ENCODE measurements around the gene DPF3. TPM values are rescaled to one million over a fixed set of nuclear protein-coding genes. Genes with fewer than 3 reads are reported as not detected.
A peak's percentile ranks its signal among the peaks of the same experiment; 100 is the strongest.

DPF3 gene
- total RNA-seq, 4 donors from 2014 or later: 1.1 to 4.7 (median 1.8) TPM

DNA sequence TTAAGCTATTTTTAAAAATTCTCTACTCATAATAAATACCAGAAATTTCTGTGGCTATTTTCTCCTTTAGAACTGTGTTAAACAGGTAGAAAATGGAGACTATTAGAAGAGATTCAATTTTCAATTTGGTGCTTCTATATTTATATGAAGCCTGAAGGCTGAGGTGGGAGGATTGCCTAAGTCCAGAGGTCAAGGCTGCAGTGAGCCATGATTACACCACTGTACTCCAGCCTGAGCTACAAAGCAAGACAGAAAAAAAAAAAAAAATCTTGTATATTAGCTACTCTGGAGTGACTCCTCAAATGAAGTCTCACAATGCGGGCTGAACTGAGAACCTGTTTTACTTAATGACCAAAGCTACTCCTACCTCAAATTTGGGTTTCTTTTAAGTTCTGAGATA lies 9.8 kb upstream of the DPF3 start:
- intact Hi-C loops (cut with DNase I; ENCODE audit: low total_unique reads): loop anchor here (2.0 kb wide), 1 partner anchor 389 kb away; no protein-coding TSS in a partner anchor
- TF ChIP-seq POLR2A (IDR thresholded peaks at IDR 0.05) (no peak), CTCF (IDR thresholded peaks at IDR 0.05) (no peak)
- 59 to 100% methylated on average over 1 of the region's 1 CpG for WGBS, 2 donors
- DNase-seq (ENCODE audit: low spot score in 2 of 2): no peak
- no peak overlapping the region for H3K4me3 ChIP-seq (ENCODE audit: low read depth, poor library complexity, severe bottlenecking)

DNA sequence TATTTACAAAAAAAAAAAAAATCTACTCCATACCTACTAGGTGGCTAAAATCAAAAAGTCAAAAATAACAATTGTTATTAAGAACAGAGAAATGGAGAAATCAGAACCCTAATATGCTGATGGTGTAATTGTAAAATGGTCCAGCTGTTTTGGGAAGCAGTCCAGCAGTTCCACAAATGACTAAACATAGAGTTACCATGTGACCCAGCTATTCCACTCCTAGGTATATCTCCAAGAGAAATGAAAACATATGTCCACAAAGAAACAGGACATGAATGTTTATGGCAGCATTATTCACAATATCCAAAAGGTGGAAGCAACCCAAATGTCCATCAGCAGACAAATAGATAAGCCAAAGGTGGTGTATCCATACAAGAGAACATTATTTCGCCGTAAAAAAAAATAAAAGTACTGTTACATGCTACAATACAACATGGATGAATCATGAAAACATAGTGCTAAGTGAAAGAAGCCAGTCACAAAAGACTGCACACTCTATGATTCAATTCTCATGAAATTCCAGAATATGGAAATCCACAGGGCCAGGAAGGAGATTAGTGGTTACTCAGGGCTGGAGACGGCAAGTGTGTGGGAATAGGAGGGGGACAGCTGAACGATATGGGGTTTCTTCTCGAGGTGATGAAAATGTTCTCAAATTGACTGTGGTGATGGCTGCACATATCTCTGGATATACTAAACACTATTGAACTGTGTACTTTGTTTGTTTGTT lies 9.1 kb upstream of the DPF3 start:
- intact Hi-C loops (cut with DNase I; ENCODE audit: low total_unique reads): no loop called here
- DNase-seq (ENCODE audit: low spot score in 2 of 2): no peak
- no peak overlapping the region for H3K4me3 ChIP-seq (ENCODE audit: low read depth, poor library complexity, severe bottlenecking)
- TF ChIP-seq CTCF (IDR thresholded peaks at IDR 0.05) (no peak), POLR2A (IDR thresholded peaks at IDR 0.05) (no peak)
- WGBS, 2 donors: 89 to 90% methylated on average over 5 of the region's 5 CpGs

DNA sequence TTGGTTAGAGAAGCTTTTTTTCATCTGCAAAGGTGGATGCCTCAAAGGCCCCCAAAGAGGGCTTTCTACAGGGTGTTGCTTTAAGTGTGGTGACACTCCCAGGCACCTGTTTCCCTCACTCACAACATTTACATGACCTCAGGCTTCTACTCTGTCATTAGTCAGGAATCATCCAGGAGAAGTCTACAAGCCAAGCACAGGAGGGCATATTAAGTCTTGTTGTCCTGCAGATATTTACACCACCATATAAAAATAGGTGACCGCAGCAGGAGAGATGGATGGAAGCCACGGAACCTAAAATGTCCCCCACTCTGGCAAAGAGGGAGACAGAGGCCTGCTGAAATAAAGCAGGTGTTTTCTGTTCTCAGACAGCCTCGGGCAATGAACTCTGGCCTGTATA lies 7.5 kb upstream of the DPF3 start:
- no peak for DNase-seq (ENCODE audit: low spot score in 2 of 2)
- no peak overlapping the region for H3K4me3 ChIP-seq (ENCODE audit: low read depth, poor library complexity, severe bottlenecking)
- intact Hi-C loops (cut with DNase I; ENCODE audit: low total_unique reads): no loop called here
- TF ChIP-seq CTCF (IDR thresholded peaks at IDR 0.05): no peak
- no peak for TF ChIP-seq POLR2A (IDR thresholded peaks at IDR 0.05)
- 90 to 95% methylated on average over 3 of the region's 3 CpGs for WGBS, 2 donors

- intact Hi-C loops (cut with DNase I; ENCODE audit: low total_unique reads): no loop called here
- DNase-seq (ENCODE audit: low spot score in 2 of 2): no peak
- no peak for TF ChIP-seq CTCF (IDR thresholded peaks at IDR 0.05)
- TF ChIP-seq POLR2A (IDR thresholded peaks at IDR 0.05): no peak
- H3K4me3 ChIP-seq (ENCODE audit: low read depth, poor library complexity, severe bottlenecking): no peak overlapping the region
- 67 to 72% methylated on average over 3 of the region's 3 CpGs for WGBS, 2 donors
Measured at GRCh38 chr14:72898448-72898847, 4.5 kb upstream of the DPF3 start.

DNA sequence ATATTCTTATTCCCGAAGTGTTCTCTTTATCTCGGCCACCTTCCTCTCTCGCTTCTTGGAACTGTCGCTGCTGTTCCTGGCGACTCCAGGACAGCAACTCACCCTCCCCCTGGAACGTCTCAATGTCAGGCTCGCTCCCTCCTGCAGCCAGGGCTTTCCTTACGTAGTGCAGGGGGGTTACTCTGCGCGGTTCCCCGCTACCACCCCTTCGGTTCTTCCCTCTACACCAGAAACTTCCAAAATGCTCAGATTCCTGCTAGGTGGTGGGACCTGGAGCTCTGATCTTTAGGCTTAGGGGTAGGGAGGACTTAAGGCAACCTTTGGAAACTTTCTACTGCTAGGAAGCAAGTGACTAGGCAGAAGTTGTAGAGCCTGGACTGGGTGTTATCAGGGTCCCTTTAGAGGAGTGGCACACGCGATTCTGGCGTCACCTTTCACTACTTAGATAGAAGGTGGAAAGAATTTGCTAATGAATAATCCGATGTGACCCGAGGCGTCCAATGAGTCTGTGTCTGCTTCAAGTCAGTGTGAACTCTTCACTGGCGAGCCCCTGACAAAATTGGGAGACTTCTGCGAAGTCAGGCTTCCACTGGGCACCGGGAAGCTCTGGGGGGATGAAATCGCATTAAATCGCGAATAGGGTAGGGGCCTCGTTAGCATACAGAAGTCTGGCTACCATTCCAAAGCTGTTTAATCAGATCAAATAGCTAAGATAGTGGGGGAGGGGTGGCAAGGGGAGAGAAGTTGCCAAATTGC lies 900 bp upstream of the DPF3 start:
- intact Hi-C loops (cut with DNase I; ENCODE audit: low total_unique reads): no loop called here
- DNase-seq (ENCODE audit: low spot score in 2 of 2): no peak
- WGBS, 2 donors: 4 to 5% methylated on average over 25 of the region's 25 CpGs
- H3K4me3 ChIP-seq (ENCODE audit: low read depth, poor library complexity, severe bottlenecking): peak overlapping the region; percentile 26
- TF ChIP-seq CTCF (IDR thresholded peaks at IDR 0.05) (no peak), POLR2A (IDR thresholded peaks at IDR 0.05) (no peak)

All from lower leg skin (tissue), 4 donors.